Ovary (tissue), 3 donors: Measurements from ENCODE around the gene LTF.
A peak's percentile ranks its signal among the peaks of the same experiment; 100 is the strongest.

Experiments used
- CTCF ChIP-seq, 3 donors: fragments of 450-650 bp in 2 of 3; fragments of 200-600 bp in 1 of 3; IDR thresholded peaks; one replicate each; pipeline versions ENCODE4 v1.5.1 to v1.8.0; 2016 to 2022; ENCODE audit warnings: antibody characterized with exemption in 3 of 3, mild to moderate bottlenecking in 1 of 3
- POLR2A ChIP-seq: fragments of 450-650 bp; IDR thresholded peaks from one replicate; pipeline ENCODE4 v1.6.1; 2017; ENCODE audit warnings: antibody characterized with exemption, mild to moderate bottlenecking, moderate library complexity
- donor health status: DM: no; HTN: no; CAD: no.

GRCh38 chr3:46442576-46443530 is 21.9 kb downstream of the LTF start:
- peak in 1 of 3 donors; percentile 14 for TF ChIP-seq CTCF (IDR thresholded peaks at IDR 0.05)
- TF ChIP-seq POLR2A = no peak
